A549 treated with CpdA at 1 μM for 4 hours (cell line): ENCODE measurements around the gene FBLN7. TPM values are rescaled to one million over a fixed set of nuclear protein-coding genes. Genes with fewer than 3 reads are reported as not detected.

Experiments used
- total RNA-seq: library from RNA; stranded (reverse); fragments of 200-300 nt; extraction: Qiagen RNA extraction; gene quantifications from 5 replicates; pipeline ENCODE4 v1.2.3, GENCODE V29; 2022; ENCODE audit warnings: low read depth

Gene FBLN7
- total RNA-seq, result 0.42 to 0.51 TPM (median 0.45 TPM) in 5 replicates

GRCh38 chr2:112138159-112139032 lies at the start of gene FBLN7:
Gene FBLN7, plus strand, starts transcription at chr2:112138385. Its CDS starts 271 bp downstream, at chr2:112138656.

Other genes with a start within 250 kb of the FBLN7 start
- 1.7 to 2.1 TPM (median 1.8 TPM) in 5 replicates for gene MERTK, start 239.8 kb upstream of the FBLN7 start, total RNA-seq
- 14.5 to 19.3 TPM (median 18.3 TPM) in 5 replicates for gene TMEM87B, start 83.1 kb upstream of the FBLN7 start, total RNA-seq
- gene ZC3H8, start 116.7 kb downstream of the FBLN7 start, total RNA-seq, result 14.2 to 19.0 TPM (median 15.8 TPM) in 5 replicates
- gene ZC3H6, start 137.2 kb downstream of the FBLN7 start, total RNA-seq, result 0.33 to 0.59 TPM (median 0.44 TPM) in 5 replicates